EH (cell line): ENCODE data around the gene FBXL14.
"Not testable (repeated sequence)": the region's sequence is repeated elsewhere in the genome, so short reads cannot be mapped to it uniquely, and the experiment has no call there.

Experiments used
- DNase-seq: peaks from one replicate; pipeline ENCODE4 v3.0.0-alpha.2; 2015; ENCODE audit warnings: low read depth

Gene FBXL14

GRCh38 chr12:1572731-1573130, 21.6 kb downstream of the FBXL14 start:
- no peak for DNase-seq

GRCh38 chr12:1567852-1568251, 26.5 kb downstream of the FBXL14 start:
- DNase-seq: no peak

- no peak for DNase-seq
Measured at GRCh38 chr12:1566449-1567135, 27.8 kb downstream of the FBXL14 start.

- no peak for DNase-seq
Measured at GRCh38 chr12:1565172-1565571, 29.2 kb downstream of the FBXL14 start.

- peak; percentile 26 for DNase-seq
Measured at GRCh38 chr12:1564067-1564466, 30.3 kb downstream of the FBXL14 start.

- DNase-seq: peak; percentile 53
Measured at GRCh38 chr12:1562813-1563407, 31.5 kb downstream of the FBXL14 start.

GRCh38 chr12:1560704-1561103, 33.7 kb downstream of the FBXL14 start:
- DNase-seq: peak; percentile 27

- no peak for DNase-seq
Measured at GRCh38 chr12:1559676-1560091, 34.7 kb downstream of the FBXL14 start.

GRCh38 chr12:1558108-1558507, 36.3 kb downstream of the FBXL14 start:
- DNase-seq: not testable (repeated sequence)

- DNase-seq: no peak
Measured at GRCh38 chr12:1553987-1554982, 40.1 kb downstream of the FBXL14 start.

- no peak for DNase-seq
Measured at GRCh38 chr12:1553536-1553935, 40.8 kb downstream of the FBXL14 start.

- DNase-seq: peak; percentile 98
Measured at GRCh38 chr12:1552911-1553491, 41.4 kb downstream of the FBXL14 start.

GRCh38 chr12:1552171-1552570, 42.2 kb downstream of the FBXL14 start:
- peak; percentile 62 for DNase-seq

- DNase-seq: no peak
Measured at GRCh38 chr12:1551496-1551895, 42.9 kb downstream of the FBXL14 start.

- no peak for DNase-seq
Measured at GRCh38 chr12:1546931-1547640, 47.3 kb downstream of the FBXL14 start.

- DNase-seq: peak; percentile 51
Measured at GRCh38 chr12:1544996-1545700, 49.2 kb downstream of the FBXL14 start.

GRCh38 chr12:1542599-1542998, 51.8 kb downstream of the FBXL14 start:
- DNase-seq: no peak

- DNase-seq: no peak
Measured at GRCh38 chr12:1540690-1541089, 53.7 kb downstream of the FBXL14 start.

- DNase-seq: no peak
Measured at GRCh38 chr12:1539135-1539534, 55.2 kb downstream of the FBXL14 start.

GRCh38 chr12:1536817-1537216, 57.6 kb downstream of the FBXL14 start:
- no peak for DNase-seq

- peak; percentile 11 for DNase-seq
Measured at GRCh38 chr12:1534748-1535147, 59.6 kb downstream of the FBXL14 start.
